ENCODE measurements around the gene ANKS3. TPM values are rescaled to one million over a fixed set of nuclear protein-coding genes. Genes with fewer than 3 reads are reported as not detected.

ANKS3 gene
- polyA plus RNA-seq, 3 donors: 0.59 to 13.7 (median 0.95) TPM

DNA sequence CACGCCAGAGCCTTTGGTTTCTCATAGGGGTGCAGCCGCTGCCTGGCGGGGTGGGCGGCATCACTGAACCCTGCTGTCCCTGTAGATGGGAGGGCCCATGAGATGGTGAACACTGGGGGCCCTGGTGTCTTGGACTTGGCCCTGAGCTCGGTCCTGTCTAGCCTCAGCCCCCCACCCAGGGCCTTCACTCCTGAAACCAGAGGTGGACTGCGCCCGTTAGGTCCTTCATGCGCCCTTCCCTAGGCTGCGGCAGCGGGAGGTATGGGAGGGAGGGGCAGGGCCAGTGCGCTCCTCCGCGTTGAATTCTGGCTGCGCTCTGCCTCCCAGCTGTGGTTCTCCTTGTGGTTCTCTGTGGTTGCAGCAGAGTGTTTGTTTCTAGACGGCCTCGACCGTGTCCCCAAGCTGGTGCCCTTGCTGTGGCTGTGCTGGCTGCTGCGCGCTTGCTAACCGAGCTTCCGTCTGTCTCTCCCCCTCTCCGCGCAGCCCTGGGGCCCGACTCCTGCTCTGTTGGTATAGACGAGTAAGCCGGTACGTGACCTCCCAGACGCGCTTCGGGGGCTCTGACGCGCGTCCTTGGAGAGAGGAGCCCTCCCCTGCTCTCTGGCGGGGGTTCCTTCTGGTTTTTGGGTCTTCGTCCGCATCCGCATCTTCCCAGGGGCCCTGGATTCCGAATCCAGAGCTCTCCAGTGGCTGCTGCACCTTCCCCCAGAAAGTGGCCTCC lies 48.1 kb downstream of the ANKS3 start:
- Mint-ChIP-seq H3K27ac (peak overlapping the region in 1 of 7 donors; percentile 42), H3K4me1 (peaks cover 41% of the 10 kb centered on the region), H3K4me3 (no peak overlapping the region), H3K9me3 (no peaks in the 10 kb centered on the region), H3K27me3 (ENCODE audit: low read depth in 3 of 3) (no peaks in the 10 kb centered on the region), H3K36me3 (peaks cover 46 to 85% of the 10 kb centered on the region in 2 donors)
- peaks cover 45 to 50% of the 10 kb centered on the region in 2 donors for H3K4me1 ChIP-seq (ENCODE audit: control insufficient read depth in 1 of 2, insufficient read depth in 2 of 2, low read length in 2 of 2)
- H3K27me3 ChIP-seq (ENCODE audit: control insufficient read depth in 2 of 2, insufficient read depth in 2 of 2, low read length in 2 of 2): no peaks in the 10 kb centered on the region
- H3K4me2 ChIP-seq (replicated peaks; ENCODE audit: extremely low read depth, low read length, poor library complexity, severe bottlenecking): no peak overlapping the region
- no peak for TF ChIP-seq CTCF (IDR thresholded peaks at IDR 0.05)
- H3K79me2 ChIP-seq (ENCODE audit: insufficient read depth, low read length): peaks cover 29% of the 10 kb centered on the region
- H3K9me3 ChIP-seq (replicated peaks in 1 of 2; ENCODE audit: control insufficient read depth in 1 of 2, insufficient read depth in 1 of 2, low read length in 2 of 2): no peaks in the 10 kb centered on the region
- H3K27ac ChIP-seq (ENCODE audit: low read depth in 1 of 2, low read length in 2 of 2): no peak overlapping the region
- H3K4me3 ChIP-seq (replicated peaks in 1 of 3; ENCODE audit: low read depth in 2 of 3, low read length in 3 of 3): no peak overlapping the region
- DNase-seq: no peak
- H2AFZ ChIP-seq (ENCODE audit: insufficient read depth, low read depth, low read length, poor library complexity, severe bottlenecking): no peak overlapping the region
- H3K36me3 ChIP-seq (replicated peaks in 1 of 2; ENCODE audit: control insufficient read depth in 1 of 2, insufficient read depth in 2 of 2, low read length in 2 of 2): peaks cover 70 to 74% of the 10 kb centered on the region in 2 donors
- intact Hi-C loops (cut with micrococcal nuclease): no loop called here
- 86% methylated on average over 28 of the region's 38 CpGs for WGBS (ENCODE audit: insufficient coverage)
- no peak overlapping the region for H3K9ac ChIP-seq (ENCODE audit: insufficient read depth, low read length, poor library complexity, severe bottlenecking)
- peaks cover 17% of the 10 kb centered on the region for H4K20me1 ChIP-seq (ENCODE audit: insufficient read depth, low read length)

DNA sequence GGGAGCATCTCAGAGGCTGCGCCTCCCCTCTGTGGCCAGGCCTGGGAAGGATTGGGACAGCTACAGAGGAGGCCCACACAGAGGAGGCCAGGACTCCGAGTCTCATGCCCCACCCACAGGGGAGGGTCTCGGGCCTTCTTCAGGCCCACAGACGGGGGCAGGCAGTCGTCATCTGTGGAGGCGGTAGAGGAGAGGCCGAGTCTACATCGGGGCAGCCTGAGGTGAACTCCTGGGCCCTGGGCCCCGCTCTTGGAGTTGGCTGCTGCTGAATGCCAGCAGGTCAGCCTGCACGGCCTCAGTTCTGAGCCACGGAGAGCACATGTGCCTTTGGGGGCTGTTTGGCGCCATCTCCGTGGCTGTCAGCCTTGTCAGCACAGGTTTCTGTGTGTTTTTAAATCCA lies 48.8 kb downstream of the ANKS3 start:
- peaks cover 45 to 50% of the 10 kb centered on the region in 2 donors for H3K4me1 ChIP-seq (ENCODE audit: control insufficient read depth in 1 of 2, insufficient read depth in 2 of 2, low read length in 2 of 2)
- peaks cover 0 to 2% (median 0%) of the 10 kb centered on the region in 7 donors for H3K9me3 Mint-ChIP-seq
- no peak overlapping the region for H3K27ac Mint-ChIP-seq
- peaks cover 15% of the 10 kb centered on the region for H4K20me1 ChIP-seq (ENCODE audit: insufficient read depth, low read length)
- TF ChIP-seq CTCF (IDR thresholded peaks at IDR 0.05): no peak
- H3K9ac ChIP-seq (ENCODE audit: insufficient read depth, low read length, poor library complexity, severe bottlenecking): no peak overlapping the region
- H3K36me3 Mint-ChIP-seq: peaks cover 44 to 86% of the 10 kb centered on the region in 2 donors
- no peak overlapping the region for H2AFZ ChIP-seq (ENCODE audit: insufficient read depth, low read depth, low read length, poor library complexity, severe bottlenecking)
- no peak overlapping the region for H3K27ac ChIP-seq (ENCODE audit: low read depth in 1 of 2, low read length in 2 of 2)
- H3K9me3 ChIP-seq (replicated peaks in 1 of 2; ENCODE audit: control insufficient read depth in 1 of 2, insufficient read depth in 1 of 2, low read length in 2 of 2): no peaks in the 10 kb centered on the region
- no peak for DNase-seq
- no peak overlapping the region for H3K4me2 ChIP-seq (replicated peaks; ENCODE audit: extremely low read depth, low read length, poor library complexity, severe bottlenecking)
- H3K27me3 Mint-ChIP-seq (ENCODE audit: low read depth in 3 of 3): no peaks in the 10 kb centered on the region
- H3K79me2 ChIP-seq (ENCODE audit: insufficient read depth, low read length): peaks cover 35% of the 10 kb centered on the region
- no peak overlapping the region for H3K4me3 Mint-ChIP-seq
- H3K27me3 ChIP-seq (ENCODE audit: control insufficient read depth in 2 of 2, insufficient read depth in 2 of 2, low read length in 2 of 2): no peaks in the 10 kb centered on the region
- peaks cover 38% of the 10 kb centered on the region for H3K4me1 Mint-ChIP-seq
- WGBS (ENCODE audit: insufficient coverage): 96% methylated on average over 11 of the region's 13 CpGs
- no peak overlapping the region for H3K4me3 ChIP-seq (replicated peaks in 1 of 3; ENCODE audit: low read depth in 2 of 3, low read length in 3 of 3)
- peaks cover 68 to 75% of the 10 kb centered on the region in 2 donors for H3K36me3 ChIP-seq (replicated peaks in 1 of 2; ENCODE audit: control insufficient read depth in 1 of 2, insufficient read depth in 2 of 2, low read length in 2 of 2)
- intact Hi-C loops (cut with micrococcal nuclease): no loop called here
